ENCODE results near the gene VEGFD.
"Not testable (repeated sequence)": the region's sequence is repeated elsewhere in the genome, so short reads cannot be mapped to it uniquely, and the experiment has no call there.

VEGFD gene

DNA sequence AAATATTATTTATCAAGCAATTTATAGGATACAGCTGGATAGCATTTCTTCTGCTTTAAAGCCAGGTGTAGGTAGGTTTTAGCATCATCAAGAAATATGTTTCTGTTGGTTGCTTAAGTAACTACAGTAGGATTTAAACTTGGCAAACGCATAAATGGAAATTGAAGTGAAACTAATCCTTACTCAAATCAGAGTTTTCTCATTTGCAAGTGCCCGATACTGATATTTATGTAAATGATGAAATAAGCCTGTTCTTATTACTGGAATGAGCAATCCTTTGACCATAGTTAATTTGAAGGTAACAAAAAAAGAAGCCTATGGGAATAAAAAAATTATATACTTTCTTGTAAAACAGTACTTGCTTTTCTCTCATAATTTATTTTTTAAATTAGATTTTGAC, 25.7 kb downstream of the VEGFD start:
- DNase-seq, result no peak

- no peak for DNase-seq
These were observed 27.8 kb downstream of the VEGFD start for GRCh38 chrX:15356444-15356843.

GRCh38 chrX:15350329-15350996, 33.8 kb downstream of the VEGFD start:
- no peak for DNase-seq

DNA sequence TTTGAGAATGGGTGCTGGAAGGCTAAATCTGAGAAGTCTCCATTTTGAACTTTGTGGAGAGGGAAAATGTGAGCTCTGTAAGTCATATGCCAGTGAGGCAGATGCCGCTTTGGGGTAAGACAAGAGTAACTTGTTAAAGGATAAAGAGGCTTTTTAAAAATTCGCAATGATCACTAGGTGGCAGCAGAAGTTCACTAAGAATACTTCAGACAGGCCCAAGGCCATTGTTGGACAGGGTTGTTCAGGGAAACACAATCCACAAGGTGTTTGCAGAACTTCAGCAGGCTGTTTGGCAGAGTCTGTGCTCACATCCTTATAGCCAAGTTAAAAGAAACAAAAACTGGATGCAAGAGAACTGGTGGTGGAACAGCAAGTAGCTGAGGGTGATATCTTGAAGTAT, 35.2 kb downstream of the VEGFD start:
- peak; percentile 1 to 4 for DNase-seq

- no peak for DNase-seq
These were observed 38.2 kb downstream of the VEGFD start for GRCh38 chrX:15345976-15346375.

DNA sequence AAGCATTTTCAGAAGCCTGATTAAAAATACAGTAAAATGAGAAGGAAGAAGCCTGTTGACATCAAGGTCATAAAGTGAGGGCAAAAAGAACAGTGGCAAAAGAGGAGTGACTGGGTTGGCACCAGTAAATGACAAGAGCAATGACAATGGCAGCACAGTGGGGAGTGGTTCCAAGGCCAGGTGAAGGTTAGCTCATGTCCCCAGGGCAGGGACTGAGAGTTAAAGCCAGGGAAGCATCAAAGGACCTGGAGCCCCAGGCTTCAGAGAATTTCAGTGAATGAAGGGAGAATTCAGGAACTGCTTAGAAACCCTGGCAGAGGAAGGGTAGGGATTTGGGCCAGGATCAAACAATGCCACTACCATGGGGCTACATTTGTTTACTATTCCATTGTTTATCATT, 40.1 kb downstream of the VEGFD start:
- DNase-seq, result no peak

GRCh38 chrX:15343075-15343476, 41.1 kb downstream of the VEGFD start:
- no peak for DNase-seq

DNA sequence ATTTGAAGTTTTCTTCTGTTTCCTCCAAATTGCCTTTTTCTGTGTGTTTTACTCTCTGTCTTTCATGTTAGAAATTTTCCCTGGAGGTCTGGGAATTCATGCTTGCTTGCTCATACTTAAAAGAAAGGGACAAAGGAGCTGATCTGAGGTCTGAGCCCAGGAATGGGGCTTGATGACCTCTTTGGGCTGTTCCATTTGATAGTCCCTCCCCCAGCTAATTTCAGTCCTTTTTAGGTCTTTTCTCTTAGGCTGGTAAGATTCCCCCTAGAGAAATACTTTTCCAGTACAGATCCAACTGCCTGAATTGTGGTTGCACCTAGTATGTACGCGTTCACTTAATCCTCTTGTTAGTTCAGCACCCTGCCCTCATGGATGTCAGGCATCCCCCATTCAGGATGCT, 43.3 kb downstream of the VEGFD start:
- DNase-seq, result no peak

DNA sequence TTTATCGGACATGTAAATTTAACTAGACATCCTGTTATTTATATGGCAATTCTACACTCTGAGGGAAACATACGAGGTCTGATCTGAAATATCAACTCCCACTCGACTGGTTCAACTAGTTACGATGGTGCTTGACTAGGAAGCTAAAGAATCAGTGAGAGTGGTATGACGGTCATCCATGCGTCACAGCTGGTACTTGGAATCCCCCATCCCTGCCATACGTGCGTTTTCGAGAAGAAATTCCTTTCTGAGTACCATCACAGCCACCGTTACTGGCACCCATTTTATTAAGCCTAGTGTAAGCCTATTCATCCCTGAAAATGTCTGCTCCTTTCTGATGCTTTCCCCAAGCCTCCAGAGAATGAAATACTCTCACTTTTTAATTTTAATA, 48.2 kb downstream of the VEGFD start:
- DNase-seq, result no peak

- peak; percentile 68 to 95 for DNase-seq
These were observed 48.8 kb downstream of the VEGFD start, which contains the start of gene PIGA for GRCh38 chrX:15335135-15336022. Gene PIGA (minus strand): TSS chrX:15335523. CDS start chrX:15331930, 3,593 bp downstream.

DNA sequence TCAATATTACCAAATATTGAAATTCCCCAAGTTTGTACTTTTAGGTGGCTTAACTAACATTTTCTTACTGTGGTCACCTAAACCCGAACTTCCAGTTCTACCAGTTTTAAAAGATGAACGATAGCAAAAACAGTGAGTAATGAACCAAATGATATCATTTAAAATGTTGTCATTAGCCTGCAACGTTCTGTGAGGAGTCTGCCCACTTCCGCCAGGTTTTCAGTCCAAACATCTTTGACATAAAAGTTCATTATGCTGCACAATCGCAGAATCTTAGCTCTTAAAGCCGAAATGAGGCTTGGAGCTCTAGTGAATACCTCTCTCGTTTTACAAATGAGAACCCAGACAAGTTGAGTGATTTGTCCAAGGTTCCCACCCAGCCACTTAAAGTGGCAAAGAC, 49.7 kb downstream of the VEGFD start:
- DNase-seq, result no peak

DNA sequence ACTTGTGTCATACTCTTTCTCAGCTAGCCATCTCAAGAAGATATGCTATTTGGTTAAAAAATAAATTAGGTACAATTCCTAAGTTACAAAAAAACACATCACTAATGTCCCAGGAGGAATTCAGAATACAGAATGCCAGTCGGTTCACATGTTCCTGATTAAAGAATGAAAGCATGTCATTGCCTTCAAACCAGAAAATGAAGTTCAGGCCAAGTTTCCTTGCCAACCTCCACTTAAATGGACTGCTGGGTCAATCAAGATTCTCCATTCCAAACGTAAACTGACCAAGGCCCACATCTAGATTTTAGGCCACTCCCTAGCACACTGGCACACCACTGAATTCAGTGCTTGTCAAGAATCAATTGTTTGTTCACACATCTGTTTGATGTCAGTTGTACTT, 55.4 kb downstream of the VEGFD start:
- DNase-seq, result no peak

DNA sequence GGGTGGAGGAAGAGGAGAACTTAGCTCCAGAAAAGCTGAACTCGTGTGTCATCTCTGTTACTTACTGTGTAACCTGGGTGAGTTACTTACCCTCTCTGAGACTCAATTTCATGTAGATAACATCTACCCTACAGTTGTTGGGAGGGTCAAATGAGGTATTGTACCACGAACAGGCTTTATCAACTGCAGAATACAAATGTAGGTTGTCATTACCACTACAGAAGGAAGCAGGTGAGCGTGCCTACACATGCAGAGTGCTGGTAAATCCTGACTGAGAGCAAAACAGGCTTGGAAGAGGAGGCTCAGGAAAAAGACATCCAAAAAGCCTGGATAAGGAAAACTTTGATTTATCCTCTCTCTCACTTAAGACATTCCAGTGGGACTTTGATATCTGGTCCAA, 56.1 kb downstream of the VEGFD start:
- DNase-seq, result no peak

- no peak for DNase-seq
These were observed 61.7 kb downstream of the VEGFD start for GRCh38 chrX:15322472-15322871.

- DNase-seq, result no peak
These were observed 62.1 kb downstream of the VEGFD start for GRCh38 chrX:15322072-15322471.

DNA sequence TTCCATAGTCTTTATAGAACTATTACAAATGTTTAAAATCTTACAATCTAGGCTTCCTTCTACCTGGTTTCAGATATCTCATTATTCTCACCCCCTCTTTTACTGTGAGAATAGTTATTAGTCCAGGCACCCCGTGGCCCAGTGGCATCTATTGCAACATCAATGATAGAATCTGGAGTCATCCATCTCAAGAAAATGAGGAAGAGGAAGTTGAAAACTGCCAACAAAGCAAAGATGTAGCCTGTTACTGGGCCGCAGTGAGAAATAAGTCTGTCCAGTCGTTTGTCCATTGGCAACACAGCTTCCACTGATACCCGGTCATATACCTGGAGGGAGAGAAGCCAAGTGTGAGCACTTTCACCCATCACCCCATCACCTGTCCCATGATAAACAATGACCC, 62.8 kb downstream of the VEGFD start:
- DNase-seq, result no peak

GRCh38 chrX:15320297-15320696, 63.9 kb downstream of the VEGFD start:
- no peak for DNase-seq

GRCh38 chrX:15319075-15319474, 65.1 kb downstream of the VEGFD start:
- no peak for DNase-seq

DNA sequence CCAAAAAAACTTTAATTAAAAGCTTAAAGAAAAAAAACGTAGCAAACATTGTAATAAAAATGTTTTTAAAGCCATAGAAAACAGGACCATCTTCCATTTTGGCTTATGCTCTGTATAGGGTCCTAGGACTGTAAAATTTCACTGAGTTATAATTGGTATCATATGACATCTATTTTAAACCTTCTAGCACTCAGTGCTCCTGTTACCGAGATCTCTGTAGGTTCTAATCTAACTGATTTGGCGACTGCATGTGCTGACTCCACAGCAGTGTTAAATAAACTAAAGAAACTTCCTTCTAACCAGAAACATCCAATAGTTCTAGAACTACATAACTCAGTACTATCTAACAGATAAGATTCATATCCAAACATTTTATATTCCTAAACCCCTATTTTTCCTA, 68.7 kb downstream of the VEGFD start, which contains the start of gene ASB11:
Gene ASB11, minus strand, starts transcription at position 132 of the 400 bp plus-strand sequence. Its CDS starts 35 bp downstream, at position 97.
- DNase-seq, result no peak

DNA sequence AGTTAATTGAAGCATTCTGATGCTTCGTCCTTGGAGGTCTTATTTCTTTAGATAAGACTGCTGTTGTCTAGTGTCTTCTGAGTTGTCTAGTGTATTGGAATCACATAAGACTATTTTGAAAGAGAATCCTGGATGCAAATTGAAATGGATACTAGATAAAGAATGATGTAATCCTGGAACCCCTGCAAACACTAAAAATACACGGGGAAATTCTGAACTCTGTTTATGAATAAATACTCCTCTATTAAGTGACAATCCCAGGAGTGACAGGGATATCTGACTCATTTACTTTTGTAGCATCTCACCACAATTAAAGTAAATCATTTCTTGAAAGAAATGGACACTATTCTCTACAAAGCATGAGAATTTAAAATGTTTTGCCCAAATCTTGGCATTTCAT, 69.7 kb downstream of the VEGFD start:
- DNase-seq, result no peak

GRCh38 chrX:15311119-15311518, 73.1 kb downstream of the VEGFD start:
- DNase-seq, result no peak

- no peak for DNase-seq
These were observed 74.1 kb downstream of the VEGFD start for GRCh38 chrX:15310117-15310516.

- not testable (repeated sequence) for DNase-seq
These were observed 78.3 kb downstream of the VEGFD start for GRCh38 chrX:15305899-15306298.

- no peak for DNase-seq
These were observed 82.3 kb downstream of the VEGFD start for GRCh38 chrX:15301924-15302323.
